ENCODE results near the gene SERINC3.

DNA sequence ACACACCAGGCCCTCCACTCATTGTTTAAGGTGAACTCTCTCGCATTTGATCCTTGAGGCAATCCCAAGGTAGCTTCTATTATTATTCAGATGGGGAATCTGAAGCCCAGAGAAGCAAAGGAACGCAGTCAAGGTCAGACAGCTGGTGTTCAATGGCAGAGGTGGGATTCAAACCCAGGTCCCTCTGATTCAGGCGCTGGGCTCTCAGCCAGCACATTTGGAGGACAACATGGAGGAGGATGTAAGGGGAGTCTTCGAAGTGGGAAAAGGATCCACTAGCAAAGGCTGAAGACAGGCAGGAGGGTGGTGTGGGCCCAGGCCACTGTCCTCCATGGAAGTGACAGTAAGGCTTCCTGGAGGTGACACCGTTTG lies 60.1 kb downstream of the SERINC3 start:
- TF ChIP-seq, protein P1, sequence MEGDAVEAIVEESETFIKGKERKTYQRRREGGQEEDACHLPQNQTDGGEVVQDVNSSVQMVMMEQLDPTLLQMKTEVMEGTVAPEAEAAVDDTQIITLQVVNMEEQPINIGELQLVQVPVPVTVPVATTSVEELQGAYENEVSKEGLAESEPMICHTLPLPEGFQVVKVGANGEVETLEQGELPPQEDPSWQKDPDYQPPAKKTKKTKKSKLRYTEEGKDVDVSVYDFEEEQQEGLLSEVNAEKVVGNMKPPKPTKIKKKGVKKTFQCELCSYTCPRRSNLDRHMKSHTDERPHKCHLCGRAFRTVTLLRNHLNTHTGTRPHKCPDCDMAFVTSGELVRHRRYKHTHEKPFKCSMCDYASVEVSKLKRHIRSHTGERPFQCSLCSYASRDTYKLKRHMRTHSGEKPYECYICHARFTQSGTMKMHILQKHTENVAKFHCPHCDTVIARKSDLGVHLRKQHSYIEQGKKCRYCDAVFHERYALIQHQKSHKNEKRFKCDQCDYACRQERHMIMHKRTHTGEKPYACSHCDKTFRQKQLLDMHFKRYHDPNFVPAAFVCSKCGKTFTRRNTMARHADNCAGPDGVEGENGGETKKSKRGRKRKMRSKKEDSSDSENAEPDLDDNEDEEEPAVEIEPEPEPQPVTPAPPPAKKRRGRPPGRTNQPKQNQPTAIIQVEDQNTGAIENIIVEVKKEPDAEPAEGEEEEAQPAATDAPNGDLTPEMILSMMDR (conservative IDR thresholded peaks at IDR 0.05 in 1 of 2, IDR thresholded peaks at IDR 0.05 in 1 of 2; ENCODE audit: low read depth in 1 of 2, low read length in 2 of 2), result no peak
- TF ChIP-seq EZH2 (IDR thresholded peaks at IDR 0.05; ENCODE audit: low read length, missing control alignments), result no peak
